SU-DHL-6 (cell line): ENCODE measurements around the gene GMDS.

Experiments used
- H2AFZ ChIP-seq: fragments of 200-600 bp; sonication (generic); 2 replicates; pipeline ENCODE4 v1.6.1; 2014; ENCODE audit warnings: low read depth, mild to moderate bottlenecking, moderate library complexity, mixed read lengths, antibody characterized with exemption, low read length; ENCODE audit not compliant: severe bottlenecking
- H3F3A ChIP-seq: fragments of 200-600 bp; shearing (Covaris generic); 2 replicates; pipeline ENCODE4 v1.6.0; 2016; ENCODE audit warnings: antibody characterized with exemption, mild to moderate bottlenecking; ENCODE audit not compliant: insufficient read depth
- H3K27ac ChIP-seq: fragments of 200-600 bp; sonication (generic); 2 replicates; pipeline ENCODE4 v1.5.1; 2016; ENCODE audit warnings: low read depth, mild to moderate bottlenecking, low read length, moderate library complexity, mixed read lengths
- H3K27me3 ChIP-seq: fragments of 200-600 bp; sonication (generic), shearing (Covaris generic); 2 replicates; pipeline ENCODE4 v1.6.0; 2014; ENCODE audit warnings: mild to moderate bottlenecking, low read length
- H3K36me3 ChIP-seq: fragments of 200-600 bp; sonication (generic); 2 replicates; pipeline ENCODE4 v1.6.1; 2014; ENCODE audit warnings: mild to moderate bottlenecking, low read length, mixed read lengths
- H3K4me2 ChIP-seq: fragments of 300-600, 200-600 bp; shearing (Covaris generic), sonication (generic); 2 replicates; pipeline ENCODE4 v1.6.0; 2014; ENCODE audit warnings: low read length, low read depth, mild to moderate bottlenecking; ENCODE audit not compliant: poor library complexity, severe bottlenecking
- H3K4me3 ChIP-seq: fragments of 200-600 bp; sonication (generic); 2 replicates; pipeline ENCODE4 v1.5.1; 2014; ENCODE audit warnings: antibody characterized with exemption, low read length, mild to moderate bottlenecking, mixed read lengths; ENCODE audit not compliant: insufficient read depth, poor library complexity, severe bottlenecking
- H3K79me2 ChIP-seq: fragments of 200-600 bp; sonication (generic); 2 replicates; pipeline ENCODE4 v1.6.1; 2014; ENCODE audit warnings: mild to moderate bottlenecking, low read length, moderate library complexity; ENCODE audit not compliant: insufficient read depth
- H3K9ac ChIP-seq: fragments of 200-600 bp; sonication (generic); 2 replicates; pipeline ENCODE4 v1.7.0; 2014; ENCODE audit warnings: mild to moderate bottlenecking, low read length
- H3K9me2 ChIP-seq: fragments of 200-600 bp; sonication (generic); replicated peaks from 2 replicates; pipeline ENCODE4 v1.6.1; 2014; ENCODE audit warnings: low read length; ENCODE audit not compliant: insufficient read depth
- H3K9me3 ChIP-seq: fragments of 200-600 bp; sonication (generic); 2 replicates; pipeline ENCODE4 v1.6.1; 2014; ENCODE audit warnings: low read length, mixed read lengths; ENCODE audit not compliant: insufficient read depth
- H4K20me1 ChIP-seq: fragments of 200-600 bp; sonication (generic); 2 replicates; pipeline ENCODE4 v1.6.1; 2014; ENCODE audit warnings: low read depth, mild to moderate bottlenecking, antibody characterized with exemption, low read length, moderate library complexity, mixed read lengths
- EZH2phosphoT487 ChIP-seq: fragments of 200-600 bp; sonication (generic), shearing (Covaris generic); conservative IDR thresholded peaks from 2 replicates; pipeline ENCODE4 v1.6.1; 2018; ENCODE audit warnings: mild to moderate bottlenecking, antibody characterized with exemption, low read length, moderate library complexity, mixed read lengths
- TF ChIP-seq, protein P1 (sequence below): fragments of 200-600 bp; sonication (generic); IDR thresholded peaks from one replicate; pipeline ENCODE4 v1.5.1; 2017; ENCODE audit warnings: antibody characterized with exemption, mild to moderate bottlenecking, low read length, moderate library complexity; ENCODE audit not compliant: insufficient read depth, poor library complexity, severe bottlenecking

GMDS gene

DNA sequence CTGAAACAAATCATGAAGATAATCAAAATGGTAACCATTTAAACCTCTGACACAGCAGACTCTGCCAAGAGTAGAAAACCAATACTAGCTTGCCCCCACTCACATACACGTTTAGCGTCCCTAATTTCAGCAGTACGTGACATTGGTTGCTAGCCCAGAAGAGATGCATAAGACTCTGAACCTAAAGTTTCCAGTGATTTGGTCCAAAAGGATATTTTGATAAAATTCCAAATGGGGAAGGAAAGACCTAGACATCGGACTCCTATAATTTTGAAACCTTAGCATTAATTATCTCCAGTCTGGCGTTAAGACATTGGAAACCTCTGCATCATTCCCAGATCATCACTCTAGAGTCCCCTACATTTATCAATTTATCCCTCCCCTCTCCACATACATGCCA lies 98.1 kb downstream of the GMDS start:
- no peaks in the 10 kb centered on the region for H3K27me3 ChIP-seq
- peaks cover 15% of the 10 kb centered on the region for H4K20me1 ChIP-seq
- no peak overlapping the region for H3K4me2 ChIP-seq
- H3K4me3 ChIP-seq = no peak overlapping the region
- no peaks in the 10 kb centered on the region for H3K9me2 ChIP-seq
- no peak overlapping the region for H3K27ac ChIP-seq
- no peak overlapping the region for H2AFZ ChIP-seq
- H3K36me3 ChIP-seq = no peaks in the 10 kb centered on the region
- H3F3A ChIP-seq = no peaks in the 10 kb centered on the region
- H3K79me2 ChIP-seq = no peaks in the 10 kb centered on the region
- no peaks in the 10 kb centered on the region for H3K9me3 ChIP-seq
- no peak overlapping the region for H3K9ac ChIP-seq
- TF ChIP-seq, protein P1, sequence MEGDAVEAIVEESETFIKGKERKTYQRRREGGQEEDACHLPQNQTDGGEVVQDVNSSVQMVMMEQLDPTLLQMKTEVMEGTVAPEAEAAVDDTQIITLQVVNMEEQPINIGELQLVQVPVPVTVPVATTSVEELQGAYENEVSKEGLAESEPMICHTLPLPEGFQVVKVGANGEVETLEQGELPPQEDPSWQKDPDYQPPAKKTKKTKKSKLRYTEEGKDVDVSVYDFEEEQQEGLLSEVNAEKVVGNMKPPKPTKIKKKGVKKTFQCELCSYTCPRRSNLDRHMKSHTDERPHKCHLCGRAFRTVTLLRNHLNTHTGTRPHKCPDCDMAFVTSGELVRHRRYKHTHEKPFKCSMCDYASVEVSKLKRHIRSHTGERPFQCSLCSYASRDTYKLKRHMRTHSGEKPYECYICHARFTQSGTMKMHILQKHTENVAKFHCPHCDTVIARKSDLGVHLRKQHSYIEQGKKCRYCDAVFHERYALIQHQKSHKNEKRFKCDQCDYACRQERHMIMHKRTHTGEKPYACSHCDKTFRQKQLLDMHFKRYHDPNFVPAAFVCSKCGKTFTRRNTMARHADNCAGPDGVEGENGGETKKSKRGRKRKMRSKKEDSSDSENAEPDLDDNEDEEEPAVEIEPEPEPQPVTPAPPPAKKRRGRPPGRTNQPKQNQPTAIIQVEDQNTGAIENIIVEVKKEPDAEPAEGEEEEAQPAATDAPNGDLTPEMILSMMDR = no peak
- TF ChIP-seq EZH2phosphoT487 = no peak

DNA sequence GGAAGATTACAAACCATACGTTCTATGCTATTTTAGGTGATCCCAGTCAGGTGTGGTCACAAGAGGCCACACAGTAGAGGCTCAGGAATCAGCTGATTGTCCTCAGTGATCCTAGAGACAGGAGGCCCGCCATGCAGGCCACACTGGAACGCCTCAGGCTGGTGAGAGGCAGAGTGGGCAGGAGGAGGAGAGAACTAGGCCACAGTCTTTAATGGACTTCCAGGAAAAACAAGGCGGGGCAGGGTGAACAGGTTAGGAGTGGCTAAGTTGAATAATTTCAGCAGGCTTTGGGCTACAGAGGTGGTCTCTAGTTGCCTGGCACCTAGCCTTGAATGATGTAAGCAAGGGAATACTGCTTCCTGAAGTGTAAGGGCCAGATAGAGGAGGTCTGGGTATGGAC lies 101.2 kb downstream of the GMDS start:
- Histone ChIP-seq H3K9me2 (no peaks in the 10 kb centered on the region), H3K27me3 (no peaks in the 10 kb centered on the region), H3K36me3 (no peaks in the 10 kb centered on the region), H4K20me1 (no peaks in the 10 kb centered on the region; the same call in 1 of the 2 replicates), H3K9ac (no peak overlapping the region), H3K4me3 (no peak overlapping the region), H3K4me2 (no peak overlapping the region), H3K79me2 (no peaks in the 10 kb centered on the region), H2AFZ (no peak overlapping the region), H3K9me3 (no peaks in the 10 kb centered on the region), H3K27ac (no peak overlapping the region), H3F3A (no peaks in the 10 kb centered on the region)
- TF ChIP-seq, protein P1 = no peak
- TF ChIP-seq EZH2phosphoT487 = no peak

DNA sequence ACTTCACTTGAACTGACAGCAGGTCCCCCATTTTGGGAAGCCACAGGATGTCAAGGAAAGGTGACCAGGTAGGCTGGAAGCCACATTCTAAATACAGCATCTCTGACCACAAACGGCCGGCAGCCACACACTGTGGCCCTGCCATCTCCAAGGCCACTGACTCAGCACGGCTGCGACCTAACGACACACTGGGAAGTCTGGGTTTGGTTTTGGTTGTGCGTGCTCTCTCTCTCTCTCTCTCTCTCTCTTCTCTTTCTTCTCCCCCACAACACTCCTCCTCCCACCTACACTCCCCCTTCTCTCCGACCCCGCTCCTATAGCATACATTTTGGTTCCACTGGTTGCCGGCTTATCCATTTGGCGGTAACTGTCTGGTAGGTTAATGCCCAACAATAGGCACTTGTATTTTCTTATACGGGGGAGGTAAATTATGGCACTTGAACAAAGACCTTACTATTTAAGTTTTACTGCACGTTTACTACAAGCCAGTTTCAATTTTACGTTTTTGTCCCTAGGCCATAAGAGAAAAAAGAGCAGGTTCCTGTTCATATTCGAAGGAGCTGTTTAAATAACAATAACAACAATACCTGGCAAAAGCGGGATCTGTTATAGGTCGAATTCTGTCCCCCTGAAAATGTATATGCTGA lies 103.6 kb downstream of the GMDS start:
- H3K36me3 ChIP-seq = no peaks in the 10 kb centered on the region
- no peaks in the 10 kb centered on the region for H3K9me3 ChIP-seq
- no peak overlapping the region for H3K4me3 ChIP-seq
- H3K27me3 ChIP-seq = no peaks in the 10 kb centered on the region
- no peaks in the 10 kb centered on the region for H3K9me2 ChIP-seq
- peaks cover 15% of the 10 kb centered on the region for H4K20me1 ChIP-seq
- no peak overlapping the region for H3K4me2 ChIP-seq
- H3F3A ChIP-seq = no peaks in the 10 kb centered on the region
- no peak overlapping the region for H3K27ac ChIP-seq
- H3K9ac ChIP-seq = no peak overlapping the region
- no peak for TF ChIP-seq EZH2phosphoT487
- TF ChIP-seq, protein P1 = no peak
- H2AFZ ChIP-seq = no peak overlapping the region
- H3K79me2 ChIP-seq = no peaks in the 10 kb centered on the region
